ENCODE measurements around the gene ZNF790.
"Not testable (repeated sequence)": the region's sequence is repeated elsewhere in the genome, so short reads cannot be mapped to it uniquely, and the experiment has no call there.

Gene ZNF790

GRCh38 chr19:36837906-36838783, at the start of gene ZNF790:
TSS of gene ZNF790 (minus strand) at chr19:36838387. CDS start at chr19:36825619, 12,768 bp downstream.
- DNase-seq = peak; percentile 11 to 78

GRCh38 chr19:36876993-36877938, 39.1 kb upstream of the ZNF790 start:
- DNase-seq = no peak

DNA sequence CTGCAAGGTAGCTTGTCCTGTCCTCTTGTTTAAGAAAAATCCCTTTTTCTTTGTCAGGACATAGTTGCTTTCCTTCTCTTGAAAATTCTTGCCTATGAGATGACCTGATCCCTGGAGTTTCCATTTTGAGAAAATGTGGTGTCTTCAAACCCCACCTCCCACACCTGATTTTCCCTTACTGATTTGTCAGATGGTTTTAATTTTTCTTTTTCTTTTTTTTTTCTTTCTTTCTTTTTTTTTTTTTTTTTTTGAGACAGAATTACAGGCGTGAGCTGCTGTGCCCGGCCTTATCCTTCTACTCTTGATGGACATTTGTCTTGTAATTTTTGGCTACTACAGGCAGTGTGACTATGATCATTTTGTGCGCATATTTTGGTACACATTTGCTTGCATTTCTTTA, 13.7 kb upstream of the ZNF790 start:
- DNase-seq = no peak

- peak; percentile 61 to 90 for DNase-seq
These were observed 12.6 kb upstream of the ZNF790 start, which contains the start of gene ZNF345 for GRCh38 chr19:36850559-36851442. TSS of gene ZNF345 (plus strand) at chr19:36850876. CDS start at chr19:36876831, 25,955 bp downstream.

- peak; percentile 23 to 67 for DNase-seq
These were observed 11.7 kb upstream of the ZNF790 start for GRCh38 chr19:36849701-36850558.

DNA sequence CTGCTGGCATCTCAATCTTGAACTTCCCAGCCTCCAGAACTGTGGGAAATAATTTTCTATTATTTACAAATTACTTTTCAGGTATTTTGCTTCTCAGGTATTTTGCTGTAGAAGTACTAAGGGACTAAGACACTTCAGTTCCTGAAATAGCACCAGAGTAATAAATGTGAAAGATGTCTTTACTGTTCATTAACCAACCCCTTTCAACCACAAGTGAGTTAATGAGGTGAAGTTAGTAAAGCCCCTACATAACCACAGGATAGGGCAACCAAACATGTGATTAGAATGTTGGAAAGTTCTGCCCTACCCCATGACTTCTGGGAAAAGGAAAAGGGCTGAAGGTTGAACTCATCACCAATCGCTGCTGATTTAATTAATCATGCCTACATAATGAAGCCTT, 9.8 kb upstream of the ZNF790 start:
- no peak for DNase-seq

- no peak for DNase-seq
These were observed 667 bp upstream of the ZNF790 start for GRCh38 chr19:36838784-36839324.

DNA sequence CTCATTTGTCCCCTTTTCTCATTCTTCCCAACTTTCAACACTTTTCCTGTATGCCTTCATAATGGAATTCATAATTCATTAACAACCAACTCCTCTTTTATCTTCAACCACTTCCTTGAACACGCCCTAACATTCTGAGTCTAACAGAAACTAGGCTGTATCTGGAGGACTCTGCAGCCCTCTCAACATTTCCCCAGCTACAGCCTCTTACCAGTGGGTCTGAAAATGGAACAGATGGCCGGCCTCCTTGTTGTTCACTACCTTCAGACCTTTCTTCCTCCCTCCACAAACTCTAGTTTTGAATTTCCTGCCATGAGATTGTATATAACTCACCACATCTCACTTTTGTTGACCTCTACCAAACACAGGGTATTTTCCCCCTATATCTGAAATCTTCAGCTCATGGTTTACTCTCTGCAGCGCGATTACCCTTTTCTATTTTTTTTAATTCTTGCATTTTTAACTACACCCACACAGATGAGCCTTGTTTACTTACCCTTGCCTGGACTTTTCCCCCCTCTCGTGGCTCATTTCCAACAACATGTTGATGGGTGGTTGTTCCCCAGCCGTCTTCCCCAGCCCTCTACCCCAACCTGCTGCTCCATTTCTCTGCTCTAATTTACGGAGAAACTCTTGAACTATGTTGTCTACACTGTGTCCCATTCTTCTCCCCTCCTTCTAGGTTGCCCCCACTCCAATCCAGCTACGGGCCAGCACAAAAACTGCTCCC, 846 bp downstream of the ZNF790 start:
- DNase-seq = no peak

DNA sequence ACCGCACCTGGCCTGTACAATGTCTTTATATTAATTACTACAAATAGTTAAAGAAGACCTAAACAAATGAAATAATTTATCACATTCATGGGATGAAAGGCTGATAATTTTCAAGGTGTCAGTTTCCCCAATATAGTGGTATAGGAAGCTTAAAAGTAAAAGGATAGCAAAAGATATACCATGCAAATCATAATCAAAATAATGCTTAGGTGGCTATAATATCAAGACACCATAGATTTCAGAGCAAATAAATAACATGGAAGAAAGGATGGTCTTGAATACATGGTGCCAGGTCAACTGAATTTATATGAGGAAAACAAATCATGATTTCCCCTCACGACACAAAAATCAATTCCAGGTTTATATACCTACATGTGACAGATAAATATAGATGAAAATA, 4.8 kb downstream of the ZNF790 start:
- DNase-seq = no peak

DNA sequence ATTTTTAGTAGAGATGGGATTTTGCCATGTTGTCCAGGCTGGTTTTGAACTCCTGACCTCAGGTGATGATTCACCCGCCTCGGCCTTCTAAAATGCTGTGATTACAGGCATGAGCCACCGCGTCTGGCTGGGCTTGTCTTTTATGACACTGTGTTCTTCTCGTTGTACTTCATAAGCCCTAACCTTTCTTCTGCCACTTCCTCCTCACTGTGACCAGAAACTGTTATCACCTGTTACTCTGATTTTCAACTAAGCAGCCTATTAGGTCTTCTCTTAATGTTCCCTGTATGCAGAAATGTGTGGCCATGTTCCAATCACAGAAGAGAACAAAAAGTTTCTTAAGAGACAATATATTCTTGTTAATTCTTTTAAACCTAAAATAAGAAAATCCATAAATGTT, 16.4 kb downstream of the ZNF790 start:
- no peak for DNase-seq

GRCh38 chr19:36819130-36819630, 19.0 kb downstream of the ZNF790 start:
- DNase-seq = no peak

- DNase-seq = no peak
These were observed 31.2 kb downstream of the ZNF790 start for GRCh38 chr19:36807029-36807428.

DNA sequence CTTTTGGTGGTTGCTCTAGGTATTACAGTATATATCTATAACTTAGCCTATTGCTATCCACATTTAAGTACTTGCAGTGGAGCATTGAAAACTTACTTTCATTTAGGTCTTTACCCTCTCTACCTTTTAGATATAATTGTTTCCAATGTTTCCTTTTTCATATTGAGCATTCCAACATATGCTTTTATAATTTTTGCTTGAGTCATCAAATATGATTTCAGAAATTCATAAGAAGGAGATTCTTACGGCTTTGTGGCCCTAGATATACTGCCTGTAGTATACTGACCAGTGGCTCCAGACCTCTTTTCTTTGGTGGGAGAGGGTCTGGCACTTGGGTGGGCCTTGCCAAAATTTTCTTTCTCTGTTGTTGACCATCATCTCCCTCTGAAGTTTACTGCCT, 32.8 kb downstream of the ZNF790 start:
- DNase-seq = no peak

DNA sequence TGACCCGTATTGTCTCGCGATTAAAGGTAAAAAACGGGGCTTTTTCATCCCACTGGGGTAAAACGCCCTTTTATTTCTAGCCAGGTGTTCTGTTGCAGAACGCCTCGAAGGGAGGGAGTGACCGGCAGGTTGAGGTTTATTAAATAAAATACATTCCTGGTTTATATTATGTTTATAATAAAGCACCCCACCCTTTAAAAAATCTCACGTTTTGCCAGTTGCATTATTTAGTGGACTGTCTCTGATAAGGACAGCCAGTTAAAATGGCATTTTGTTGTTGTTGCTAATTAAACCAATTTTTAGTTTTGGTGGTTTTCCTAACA, 40.4 kb downstream of the ZNF790 start:
- no peak for DNase-seq

DNA sequence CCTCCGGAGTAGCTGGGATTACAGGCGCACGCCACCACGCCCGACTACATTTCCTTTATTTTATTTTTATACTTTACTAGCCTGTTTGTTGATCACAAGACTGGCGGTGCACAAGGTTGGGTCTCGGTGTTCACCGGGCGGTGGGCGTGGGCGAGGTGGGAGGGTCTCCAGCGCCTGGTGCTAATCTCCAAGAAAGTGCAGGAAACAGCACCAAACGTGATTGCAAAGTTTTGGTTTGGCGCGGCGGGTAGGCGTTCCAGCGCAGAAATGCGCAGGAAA, 41.5 kb downstream of the ZNF790 start:
- DNase-seq = no peak

DNA sequence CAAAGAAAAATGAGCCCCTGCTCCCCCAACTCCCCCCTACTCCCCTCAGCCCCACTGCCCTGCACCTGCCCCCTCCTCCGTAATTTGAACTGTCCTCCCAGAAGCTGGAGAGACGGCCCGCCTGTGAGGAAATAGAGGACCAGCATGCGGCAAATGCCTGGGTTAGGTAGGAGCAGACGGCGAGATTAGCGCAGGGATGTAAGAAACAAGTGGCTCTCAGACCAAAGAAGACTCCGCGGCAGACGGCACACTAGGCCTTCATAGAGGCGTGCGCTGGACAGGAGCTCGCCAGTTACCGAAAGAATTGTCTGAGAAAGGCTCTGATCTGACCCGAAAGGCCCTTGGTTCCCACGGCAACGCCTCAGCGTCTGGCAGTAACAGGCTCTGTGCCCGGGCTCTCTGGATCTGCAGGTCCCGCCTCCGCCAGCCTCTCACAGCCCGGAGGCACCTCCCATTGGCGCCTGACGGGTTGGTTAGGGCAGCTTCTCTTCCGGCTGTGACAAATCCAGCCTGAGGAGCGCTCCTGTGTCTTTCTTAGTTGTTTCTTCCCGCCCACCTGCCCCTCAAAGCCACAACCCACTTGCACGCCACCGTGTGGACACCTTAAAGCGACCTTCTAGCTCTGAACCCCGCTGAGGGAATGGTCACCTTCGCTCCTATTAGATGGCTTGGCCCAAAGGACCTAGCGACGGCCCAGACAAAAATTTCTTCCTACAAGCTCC, 46.6 kb downstream of the ZNF790 start:
- DNase-seq = not testable (repeated sequence)

DNA sequence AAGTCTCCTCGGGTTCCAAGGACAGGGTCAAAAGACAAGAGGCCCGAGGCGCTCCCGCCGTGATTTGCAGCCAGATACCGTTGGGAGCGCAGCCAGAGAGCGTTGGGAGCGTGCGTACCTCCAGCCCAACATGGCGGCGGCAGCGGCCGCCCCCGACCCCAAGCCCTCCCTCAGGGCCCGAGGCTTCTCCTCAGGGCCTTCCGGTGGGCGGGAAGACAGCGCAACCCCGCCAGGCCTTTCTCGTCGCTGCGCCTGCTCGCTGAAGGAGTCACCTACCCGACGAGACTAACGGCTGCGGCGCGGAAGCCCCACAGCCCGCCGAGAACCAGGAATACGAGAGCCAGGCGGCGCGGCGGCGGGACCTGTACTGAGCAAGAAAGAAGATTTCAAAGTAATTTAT, 62.4 kb downstream of the ZNF790 start:
- DNase-seq = peak in 1 of 2 experiments; percentile 30

GRCh38 chr19:36773223-36773579, 65.0 kb downstream of the ZNF790 start:
- DNase-seq = no peak

- peak; percentile 65 to 88 for DNase-seq
These were observed 65.6 kb downstream of the ZNF790 start, which contains the start of gene ZNF850 for GRCh38 chr19:36772311-36773222. TSS of gene ZNF850 (minus strand) at chr19:36772807. CDS start at chr19:36762606, 10,201 bp downstream.
